G401 (cell line): ENCODE data around the gene ADAMTS6. TPM values are rescaled to one million over a fixed set of nuclear protein-coding genes. Genes with fewer than 3 reads are reported as not detected.

ENCODE experiments used
- DNase-seq: peaks from one replicate; pipeline ENCODE4 v3.0.0-alpha.2; 2015; ENCODE audit warnings: low spot score
- in situ Hi-C: cut with HindIII; loops from 2 replicates; pipeline ENCODE4 v1.10.0; 2016; ENCODE audit warnings: low sequenced_read_pairs, mixed read lengths
- total RNA-seq: library from RNA; depleted of rRNA; stranded (reverse); fragments of >200 nt; shearing (Covaris generic); gene quantifications from 2 replicates; pipeline ENCODE4 v1.2.3, GENCODE V29; 2014

The ADAMTS6 gene
- total RNA-seq, 1 experiment from 2014 or later: 15.7 TPM

- in situ Hi-C loops: no loop called here
- no peak for DNase-seq
Measured at GRCh38 chr5:65126542-65127069, 355.1 kb downstream of the ADAMTS6 start.

- in situ Hi-C loops: no loop called here
- DNase-seq: peak; percentile 47
Measured at GRCh38 chr5:65125591-65126541, 355.9 kb downstream of the ADAMTS6 start.

- no peak for DNase-seq
- in situ Hi-C loops: no loop called here
Measured at GRCh38 chr5:65121880-65122436, 359.8 kb downstream of the ADAMTS6 start.

DNA sequence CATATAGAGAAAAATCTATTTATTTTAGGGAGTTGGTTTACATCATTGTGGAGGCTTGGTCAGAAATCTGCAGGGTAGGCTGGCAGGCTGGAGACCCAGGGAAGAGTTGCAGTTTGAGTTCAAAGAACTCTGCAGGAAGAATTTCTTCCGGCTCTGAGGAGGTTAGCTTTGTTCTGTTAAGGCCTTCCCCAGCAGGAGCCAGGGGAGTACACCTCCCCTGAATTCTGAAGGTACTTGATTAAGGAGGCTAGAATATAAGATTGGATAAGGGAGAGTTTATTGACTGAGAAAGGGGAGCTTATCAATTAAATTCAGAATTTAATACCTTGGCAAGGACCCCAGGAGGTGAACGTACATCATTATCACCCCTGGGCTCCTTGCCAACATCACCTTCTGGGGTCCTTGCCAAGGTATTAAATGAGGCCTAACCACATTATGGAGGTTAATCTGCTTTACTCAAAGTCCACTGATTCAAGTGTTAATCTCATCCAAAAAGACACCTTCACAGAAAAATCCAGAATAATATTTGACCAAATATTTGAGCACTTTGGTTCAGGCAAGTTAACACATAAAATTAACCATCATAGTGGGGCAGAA is 361.3 kb downstream of the ADAMTS6 start:
- DNase-seq: no peak
- in situ Hi-C loops: no loop called here

DNA sequence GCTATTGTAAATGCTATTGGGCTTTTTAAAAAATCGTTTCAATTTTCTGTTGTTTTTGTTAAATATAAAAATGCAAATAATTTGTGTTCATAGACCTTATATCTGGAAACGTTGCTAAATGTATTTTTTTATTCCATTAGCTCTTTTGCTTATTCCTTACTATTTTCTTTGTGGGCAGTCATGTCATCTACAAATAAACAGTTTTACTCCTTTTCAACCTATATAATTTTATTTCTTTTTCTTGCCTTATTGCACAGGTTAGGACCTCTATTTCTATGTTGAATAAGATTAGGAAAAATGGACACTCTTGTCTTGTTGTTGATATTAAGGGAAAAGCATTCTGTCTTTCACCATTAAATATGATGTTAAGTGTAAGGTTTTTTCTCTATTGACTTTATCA is 364.2 kb downstream of the ADAMTS6 start:
- in situ Hi-C loops: no loop called here
- DNase-seq: no peak

DNA sequence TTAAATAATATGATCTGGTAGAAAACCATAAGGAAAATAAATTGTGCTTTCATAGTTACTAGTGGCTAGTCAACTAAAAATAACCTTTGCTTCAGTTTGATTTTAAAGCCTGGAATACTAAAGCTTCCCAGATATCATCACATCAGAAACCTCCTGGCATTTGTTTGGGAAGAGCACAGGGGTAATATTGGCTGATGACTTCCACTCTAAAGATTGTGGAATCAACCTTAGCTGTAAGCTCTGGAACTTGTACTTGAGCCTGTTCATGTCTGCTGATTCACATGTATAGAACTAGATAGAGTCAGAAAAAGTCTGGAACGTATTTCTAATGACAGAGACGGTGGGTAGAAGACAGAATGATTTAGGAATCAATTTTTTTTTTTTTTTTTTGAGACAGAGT is 367.9 kb downstream of the ADAMTS6 start:
- DNase-seq: no peak

DNA sequence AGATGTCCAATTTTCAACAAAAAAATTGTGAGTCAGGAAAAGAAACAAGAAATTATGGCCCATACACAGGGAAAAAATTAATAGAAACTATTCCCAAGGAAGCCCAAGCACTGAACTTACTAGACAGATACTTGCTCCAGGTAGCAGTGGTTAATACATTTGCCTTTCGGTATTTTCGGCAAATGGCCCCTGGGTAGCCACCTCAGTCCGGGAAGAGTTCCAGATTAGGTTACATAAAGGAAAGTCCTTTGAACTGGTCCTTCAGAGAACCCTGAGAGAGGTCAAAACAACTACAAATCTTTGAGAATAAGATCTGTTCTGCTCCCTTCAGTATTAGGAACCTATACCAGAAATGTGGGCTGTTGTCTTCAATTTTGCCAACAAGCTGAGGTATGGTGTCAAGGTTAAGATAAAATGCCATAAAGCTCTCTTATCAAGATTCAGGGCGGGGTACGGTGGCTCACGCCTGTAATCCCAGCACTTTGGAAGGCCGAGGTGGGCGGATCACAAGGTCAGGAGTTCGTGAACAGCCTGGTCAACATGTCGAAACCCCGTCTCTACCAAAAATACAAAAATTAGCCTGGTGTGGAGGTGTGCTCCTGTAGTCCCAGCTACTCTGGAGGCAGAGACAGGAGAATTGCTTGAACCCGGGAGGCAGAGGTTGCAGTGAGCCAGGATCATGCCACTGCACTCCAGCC is 369.6 kb downstream of the ADAMTS6 start:
- no peak for DNase-seq
- in situ Hi-C loops: no loop called here

More for the DNA sequence above, 367.9 kb downstream of the ADAMTS6 start:
- in situ Hi-C loops: no loop called here

DNA sequence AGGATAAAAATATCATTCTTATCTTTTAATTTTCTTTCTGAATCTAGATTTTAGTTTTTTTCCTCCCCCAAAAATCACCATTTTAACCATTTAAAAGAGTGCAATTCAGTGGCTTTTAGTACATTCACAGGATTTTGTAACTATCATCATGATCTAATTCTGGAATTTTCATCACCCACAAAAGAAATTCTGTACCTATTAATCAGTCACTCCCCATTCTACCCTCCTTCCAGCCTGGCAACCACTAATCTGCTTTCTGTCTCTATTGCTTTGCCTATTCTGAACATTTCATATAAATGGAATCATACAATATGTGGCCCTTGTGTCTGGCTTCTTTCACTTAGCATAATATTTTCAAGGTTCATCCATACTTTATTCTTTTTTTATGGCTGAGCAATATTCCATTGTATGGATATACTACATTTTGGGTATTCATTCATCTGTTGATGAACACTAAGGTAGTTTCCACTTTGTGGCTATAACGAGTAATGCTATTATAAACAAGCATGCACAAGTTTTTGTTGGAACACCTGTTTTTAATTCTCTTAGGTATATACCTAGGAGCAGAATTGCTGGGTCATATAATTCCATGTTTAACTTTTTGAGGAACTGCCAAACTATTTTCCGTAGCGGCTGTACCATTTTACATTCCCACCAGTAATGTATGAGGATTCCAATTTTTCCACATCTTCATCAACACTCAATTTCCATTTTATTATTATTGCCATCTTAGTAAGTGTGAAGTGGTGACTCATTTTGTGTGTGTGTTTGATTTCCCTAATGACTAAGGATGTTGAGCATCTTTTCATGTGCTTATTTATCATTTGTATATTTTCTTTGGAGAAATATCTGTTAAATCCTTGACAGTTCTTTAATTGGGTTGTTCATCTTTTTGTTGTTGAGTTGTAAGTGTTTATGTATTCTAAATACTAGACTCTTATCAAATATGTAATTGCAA is 372.7 kb downstream of the ADAMTS6 start:
- DNase-seq: no peak
- in situ Hi-C loops: no loop called here

DNA sequence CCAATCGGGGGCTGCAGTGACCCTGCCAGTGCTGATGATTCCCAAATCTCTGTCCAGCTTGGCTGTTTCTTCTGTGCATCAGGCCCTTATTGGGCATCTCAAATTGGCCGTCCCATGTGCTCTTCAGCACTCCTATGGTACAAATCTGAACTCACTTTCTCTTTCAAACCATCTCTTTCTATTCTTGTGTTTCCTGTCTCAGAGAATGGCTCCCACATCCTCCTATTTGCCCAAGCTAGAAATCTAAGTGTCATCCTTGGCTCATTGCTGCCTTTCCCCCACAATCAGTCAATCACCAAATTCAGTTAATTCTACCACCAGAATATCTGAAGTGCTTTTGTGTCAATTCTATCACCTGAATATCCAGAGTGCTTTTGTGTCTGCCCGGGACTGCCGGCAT is 376.4 kb downstream of the ADAMTS6 start:
- no peak for DNase-seq
- in situ Hi-C loops: no loop called here

DNA sequence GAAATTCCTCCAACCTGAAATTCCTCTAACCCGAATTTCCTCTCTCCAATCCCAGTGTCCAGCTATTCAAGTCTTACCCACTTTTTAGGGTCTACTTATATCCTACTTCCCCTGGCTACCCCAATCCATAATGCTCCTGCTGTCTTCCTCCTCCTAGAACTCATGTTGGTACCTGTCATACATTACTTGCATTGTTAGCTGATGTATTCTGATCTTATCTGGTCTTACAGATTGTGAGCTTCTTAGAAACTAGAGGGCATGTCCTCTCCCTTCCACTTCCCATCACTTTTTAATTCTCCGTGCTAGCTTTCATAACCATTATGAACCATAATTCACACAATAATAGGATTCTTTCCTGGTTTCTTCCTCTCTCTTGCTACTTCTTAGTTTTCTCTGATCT is 376.9 kb downstream of the ADAMTS6 start:
- in situ Hi-C loops: no loop called here
- no peak for DNase-seq

- in situ Hi-C loops: no loop called here
- peak; percentile 28 for DNase-seq
Measured at GRCh38 chr5:65103756-65104440, 377.8 kb downstream of the ADAMTS6 start.

GRCh38 chr5:65102976-65103711 is 378.6 kb downstream of the ADAMTS6 start:
- in situ Hi-C loops: no loop called here
- DNase-seq: no peak

- DNase-seq: no peak
Measured at GRCh38 chr5:65102371-65102975, 379.2 kb downstream of the ADAMTS6 start.

DNA sequence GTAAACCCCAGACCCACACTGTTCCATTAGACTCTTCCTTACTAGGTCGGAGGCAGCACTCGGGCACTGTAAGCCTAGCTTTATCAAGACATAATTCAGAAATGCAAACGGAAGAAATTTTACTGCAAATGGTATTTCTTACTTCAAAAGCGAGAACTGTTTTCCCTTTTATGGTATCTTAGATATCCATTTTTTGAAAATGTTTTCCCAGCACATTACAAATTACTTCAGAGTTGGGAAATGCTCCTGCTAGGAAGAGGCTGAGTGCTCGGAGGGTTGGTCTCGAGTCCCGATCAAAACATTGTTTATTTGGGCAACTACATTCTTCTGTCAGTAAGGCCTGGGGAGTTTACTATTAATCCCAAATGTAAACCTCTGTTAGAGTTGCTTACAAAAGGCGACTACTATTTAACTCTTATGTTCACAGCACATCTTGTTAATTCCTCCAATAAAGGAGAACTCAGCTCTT is 380.1 kb downstream of the ADAMTS6 start:
- in situ Hi-C loops: no loop called here
- DNase-seq: no peak

More at GRCh38 chr5:65102371-65102975, 379.2 kb downstream of the ADAMTS6 start:
- in situ Hi-C loops: no loop called here

DNA sequence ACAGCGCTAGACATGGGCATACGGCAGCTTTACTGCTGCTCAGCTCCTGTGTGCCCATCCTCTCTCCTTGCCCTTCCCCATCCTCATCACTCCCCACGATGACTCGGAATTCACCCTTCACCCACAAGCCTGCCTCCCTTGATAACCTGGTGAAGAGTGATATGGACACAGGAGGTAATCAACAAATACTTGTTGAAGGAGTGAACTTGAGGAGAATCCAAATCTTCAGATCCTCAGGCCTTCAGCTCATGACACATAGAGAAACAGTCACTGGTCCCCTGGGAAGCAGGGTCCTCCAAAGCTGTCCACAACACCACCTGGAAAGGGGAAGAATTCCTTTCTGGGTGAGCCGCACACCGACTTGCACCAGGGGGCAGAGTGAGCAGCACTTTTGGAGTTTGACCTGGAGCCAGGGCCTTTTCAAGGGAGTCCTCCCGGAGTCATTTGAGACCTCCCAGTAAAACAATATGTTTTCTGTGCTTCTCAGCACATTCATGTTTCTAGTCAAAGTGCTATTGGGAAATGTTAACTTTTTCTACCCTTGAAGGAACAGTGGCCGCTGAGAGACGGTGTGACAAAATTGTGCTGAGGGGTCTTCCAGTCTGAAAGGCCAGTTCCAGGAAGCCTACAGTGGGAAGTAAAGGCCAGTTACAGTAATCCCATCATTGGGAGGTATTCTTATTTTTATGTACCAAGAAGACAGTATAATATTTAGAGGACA is 380.6 kb downstream of the ADAMTS6 start:
- in situ Hi-C loops: no loop called here

More for the DNA sequence above, 380.6 kb downstream of the ADAMTS6 start:
- peak; percentile 43 for DNase-seq
